ENCODE measurements around the gene CDH4. TPM values are rescaled to one million over a fixed set of nuclear protein-coding genes. Genes with fewer than 3 reads are reported as not detected.

CDH4 gene
- total RNA-seq, 1 donor from 2014 or later, result 0.23 TPM

DNA sequence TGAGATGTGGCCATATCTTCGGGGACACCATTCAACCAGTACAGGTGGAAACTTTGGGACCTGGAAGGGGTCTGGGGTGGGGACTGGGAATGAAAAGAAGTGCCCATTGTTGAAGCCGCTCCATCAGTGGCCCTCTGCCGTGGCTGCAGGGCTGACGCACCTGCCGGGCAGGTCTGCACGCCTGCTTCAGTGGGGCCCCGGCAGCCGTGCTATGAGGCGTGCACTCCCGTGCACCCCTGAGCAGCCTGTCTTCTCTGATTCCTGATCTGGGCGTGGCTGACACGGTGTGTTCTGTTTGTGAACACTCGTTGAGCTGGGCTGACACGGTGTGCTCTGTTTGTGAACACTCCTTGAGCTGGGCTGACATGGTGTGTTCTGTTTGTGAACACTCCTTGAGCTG is 657.8 kb downstream of the CDH4 start:
- Mint-ChIP-seq H3K27me3 (ENCODE audit: unreplicated experiment) (peaks cover 3% of the 10 kb centered on the region), H3K27ac (ENCODE audit: unreplicated experiment) (no peak overlapping the region), H3K9me3 (ENCODE audit: unreplicated experiment) (no peaks in the 10 kb centered on the region), H3K36me3 (ENCODE audit: low read depth, unreplicated experiment) (no peaks in the 10 kb centered on the region), H3K4me1 (ENCODE audit: unreplicated experiment) (no peaks in the 10 kb centered on the region), H3K4me3 (ENCODE audit: unreplicated experiment) (no peak overlapping the region)
- no peak for DNase-seq (ENCODE audit: low spot score)
- TF ChIP-seq, protein P1, sequence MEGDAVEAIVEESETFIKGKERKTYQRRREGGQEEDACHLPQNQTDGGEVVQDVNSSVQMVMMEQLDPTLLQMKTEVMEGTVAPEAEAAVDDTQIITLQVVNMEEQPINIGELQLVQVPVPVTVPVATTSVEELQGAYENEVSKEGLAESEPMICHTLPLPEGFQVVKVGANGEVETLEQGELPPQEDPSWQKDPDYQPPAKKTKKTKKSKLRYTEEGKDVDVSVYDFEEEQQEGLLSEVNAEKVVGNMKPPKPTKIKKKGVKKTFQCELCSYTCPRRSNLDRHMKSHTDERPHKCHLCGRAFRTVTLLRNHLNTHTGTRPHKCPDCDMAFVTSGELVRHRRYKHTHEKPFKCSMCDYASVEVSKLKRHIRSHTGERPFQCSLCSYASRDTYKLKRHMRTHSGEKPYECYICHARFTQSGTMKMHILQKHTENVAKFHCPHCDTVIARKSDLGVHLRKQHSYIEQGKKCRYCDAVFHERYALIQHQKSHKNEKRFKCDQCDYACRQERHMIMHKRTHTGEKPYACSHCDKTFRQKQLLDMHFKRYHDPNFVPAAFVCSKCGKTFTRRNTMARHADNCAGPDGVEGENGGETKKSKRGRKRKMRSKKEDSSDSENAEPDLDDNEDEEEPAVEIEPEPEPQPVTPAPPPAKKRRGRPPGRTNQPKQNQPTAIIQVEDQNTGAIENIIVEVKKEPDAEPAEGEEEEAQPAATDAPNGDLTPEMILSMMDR (IDR thresholded peaks at IDR 0.05; ENCODE audit: unreplicated experiment), result no peak

DNA sequence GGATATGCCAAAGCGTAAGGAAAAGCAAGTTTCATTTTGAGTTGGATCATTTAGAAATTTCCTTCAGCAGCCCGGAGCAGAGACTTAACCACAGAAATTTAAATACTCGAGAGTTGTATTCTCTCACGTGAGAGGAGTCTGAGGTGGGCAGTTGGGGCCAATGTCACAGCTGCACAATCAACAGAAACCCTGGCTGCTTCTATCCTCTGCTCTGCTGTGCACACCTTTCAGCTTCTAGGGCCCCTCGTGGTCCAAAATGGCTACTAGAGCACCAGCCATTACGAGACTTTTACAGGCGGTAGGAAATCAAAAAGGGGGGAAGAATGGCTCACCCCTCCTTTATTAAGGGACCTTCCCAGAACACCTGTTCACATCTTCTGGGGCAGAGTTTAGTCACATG is 659.8 kb downstream of the CDH4 start:
- Mint-ChIP-seq H3K27me3 (ENCODE audit: unreplicated experiment) (peaks cover 3% of the 10 kb centered on the region), H3K4me3 (ENCODE audit: unreplicated experiment) (no peak overlapping the region), H3K36me3 (ENCODE audit: low read depth, unreplicated experiment) (no peaks in the 10 kb centered on the region), H3K27ac (ENCODE audit: unreplicated experiment) (no peak overlapping the region), H3K9me3 (ENCODE audit: unreplicated experiment) (no peaks in the 10 kb centered on the region), H3K4me1 (ENCODE audit: unreplicated experiment) (no peaks in the 10 kb centered on the region)
- TF ChIP-seq, protein P1 (IDR thresholded peaks at IDR 0.05; ENCODE audit: unreplicated experiment), result no peak
- DNase-seq (ENCODE audit: low spot score), result no peak

DNA sequence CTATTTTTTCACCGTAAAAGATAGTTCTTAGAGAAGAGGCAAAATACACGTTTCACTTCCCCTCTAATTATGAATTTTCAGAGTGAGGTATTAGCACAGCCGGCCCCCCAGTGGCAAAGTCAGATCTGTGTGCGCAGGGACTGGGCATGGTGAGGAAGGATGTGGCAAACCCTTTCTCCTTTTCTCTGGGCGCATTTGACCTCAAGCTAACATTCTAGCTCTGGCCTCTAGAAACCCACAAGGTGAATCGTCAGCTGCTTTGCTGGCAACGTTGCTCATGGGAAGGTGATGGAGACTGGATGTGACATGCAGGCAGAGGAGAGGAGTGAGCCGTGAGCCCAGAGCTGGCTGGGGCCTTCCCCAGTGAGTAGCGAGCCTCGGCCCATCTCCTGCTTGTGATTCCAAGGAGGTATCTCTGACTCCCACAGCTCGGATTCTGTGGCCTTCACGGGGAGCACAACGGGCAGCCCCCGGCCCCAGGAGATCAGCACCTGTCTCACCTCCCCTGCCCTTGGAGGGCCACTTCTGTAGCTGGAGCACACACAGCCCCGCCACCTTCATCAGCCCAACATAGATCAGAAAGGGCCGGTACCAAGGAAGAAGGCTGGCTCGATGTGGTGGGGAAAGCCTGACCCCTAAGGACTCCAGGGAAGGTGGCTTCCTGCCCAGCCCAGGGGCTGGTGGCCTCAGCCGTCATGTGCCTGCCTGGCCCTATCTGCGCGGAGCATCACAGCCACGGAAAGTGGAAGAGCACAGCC is 660.8 kb downstream of the CDH4 start:
- Mint-ChIP-seq H3K36me3 (ENCODE audit: low read depth, unreplicated experiment) (no peaks in the 10 kb centered on the region), H3K27ac (ENCODE audit: unreplicated experiment) (no peak overlapping the region), H3K9me3 (ENCODE audit: unreplicated experiment) (no peaks in the 10 kb centered on the region), H3K27me3 (ENCODE audit: unreplicated experiment) (peaks cover 3% of the 10 kb centered on the region), H3K4me1 (ENCODE audit: unreplicated experiment) (no peaks in the 10 kb centered on the region), H3K4me3 (ENCODE audit: unreplicated experiment) (no peak overlapping the region)
- TF ChIP-seq, protein P1 (IDR thresholded peaks at IDR 0.05; ENCODE audit: unreplicated experiment), result no peak
- no peak for DNase-seq (ENCODE audit: low spot score)

DNA sequence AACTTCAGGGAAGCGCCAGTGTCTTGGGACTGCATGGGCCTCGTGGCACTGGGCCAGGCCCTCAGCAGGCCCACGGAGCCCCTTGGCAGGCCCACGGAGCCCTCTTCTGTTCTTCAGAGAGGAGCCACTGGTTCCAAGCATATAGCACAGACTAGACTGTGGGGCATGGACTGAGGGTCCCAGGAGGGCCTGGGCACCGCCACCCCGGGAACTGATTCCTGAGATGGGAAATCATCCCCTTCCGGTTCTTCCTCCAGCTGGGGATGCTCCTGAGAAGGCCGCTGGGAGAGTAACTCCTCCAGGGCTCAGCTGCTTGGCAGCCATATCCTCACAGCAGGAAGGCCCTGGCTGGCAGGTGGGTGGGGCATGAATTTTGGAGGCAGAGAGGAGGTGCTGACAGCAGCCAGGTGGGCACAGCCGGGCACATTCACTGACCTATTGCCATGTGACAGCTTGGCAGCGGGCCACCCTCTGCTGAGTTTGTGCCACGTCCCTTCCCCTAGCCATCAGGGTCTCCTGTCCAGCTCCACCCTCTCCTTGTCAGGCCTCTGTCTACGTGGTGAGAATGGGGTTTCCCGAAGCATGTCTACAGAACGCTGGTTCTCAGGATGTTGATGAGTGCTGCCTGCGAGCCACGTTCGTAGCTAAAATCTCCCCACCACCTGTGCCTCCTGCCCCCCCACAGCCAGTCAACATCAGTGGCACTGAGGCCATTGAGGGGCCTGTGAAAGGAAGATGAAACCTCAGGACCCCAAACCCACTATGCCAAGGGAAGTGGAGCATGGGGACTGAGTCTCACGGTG is 661.6 kb downstream of the CDH4 start:
- Mint-ChIP-seq H3K27ac (ENCODE audit: unreplicated experiment) (no peak overlapping the region), H3K27me3 (ENCODE audit: unreplicated experiment) (no peaks in the 10 kb centered on the region), H3K9me3 (ENCODE audit: unreplicated experiment) (no peaks in the 10 kb centered on the region), H3K4me3 (ENCODE audit: unreplicated experiment) (no peak overlapping the region), H3K4me1 (ENCODE audit: unreplicated experiment) (no peaks in the 10 kb centered on the region), H3K36me3 (ENCODE audit: low read depth, unreplicated experiment) (no peaks in the 10 kb centered on the region)
- TF ChIP-seq, protein P1 (IDR thresholded peaks at IDR 0.05; ENCODE audit: unreplicated experiment), result no peak
- DNase-seq (ENCODE audit: low spot score), result no peak

DNA sequence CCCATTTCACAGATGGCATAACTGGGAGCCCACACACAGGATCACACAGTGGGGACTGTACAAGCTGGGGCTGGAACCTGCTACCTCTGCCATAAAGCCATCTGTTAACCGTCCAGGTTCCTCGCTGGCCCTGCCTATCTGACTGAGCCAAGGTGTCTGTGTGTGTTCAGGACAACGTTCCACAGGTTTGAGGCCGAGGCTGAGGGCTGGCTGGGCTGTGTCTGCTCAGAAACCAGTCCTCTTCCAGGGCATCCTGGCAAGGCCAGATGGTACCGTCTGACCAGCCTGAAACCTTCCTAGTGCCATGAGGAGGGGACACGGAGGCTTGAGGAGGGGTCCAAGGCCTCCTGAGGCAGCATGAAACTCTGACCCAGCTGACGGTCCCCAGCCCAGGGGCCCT is 663.0 kb downstream of the CDH4 start:
- H3K27ac Mint-ChIP-seq (ENCODE audit: unreplicated experiment), result no peak overlapping the region
- no peaks in the 10 kb centered on the region for H3K4me1 Mint-ChIP-seq (ENCODE audit: unreplicated experiment)

More for the DNA sequence above, 663.0 kb downstream of the CDH4 start:
- Mint-ChIP-seq H3K27me3 (ENCODE audit: unreplicated experiment) (no peaks in the 10 kb centered on the region), H3K36me3 (ENCODE audit: low read depth, unreplicated experiment) (no peaks in the 10 kb centered on the region), H3K9me3 (ENCODE audit: unreplicated experiment) (no peaks in the 10 kb centered on the region), H3K4me3 (ENCODE audit: unreplicated experiment) (no peak overlapping the region)
- TF ChIP-seq, protein P1 (IDR thresholded peaks at IDR 0.05; ENCODE audit: unreplicated experiment), result no peak
- no peak for DNase-seq (ENCODE audit: low spot score)

Measured in endothelial cell (in vitro differentiated cells).